Skeletal muscle satellite cell (primary cell): Measurements from ENCODE around the gene FYB1.

Source experiments
- H3K27me3 ChIP-seq: 2 replicates; pipeline ENCODE4 v1.7.0; 2013; ENCODE audit warnings: low read length; ENCODE audit not compliant: control insufficient read depth, insufficient read depth
- H3K36me3 ChIP-seq: 2 replicates; pipeline ENCODE4 v1.7.0; 2013; ENCODE audit warnings: mild to moderate bottlenecking, control low read depth, low read length; ENCODE audit not compliant: insufficient read depth
- H3K4me1 ChIP-seq: 2 replicates; pipeline ENCODE4 v1.7.0; 2013; ENCODE audit warnings: low read length; ENCODE audit not compliant: control insufficient read depth, insufficient read depth
- H3K4me2 ChIP-seq: 2 replicates; pipeline ENCODE4 v1.7.0; 2013; ENCODE audit warnings: mild to moderate bottlenecking, low read length
- H3K4me3 ChIP-seq: 2 replicates; pipeline ENCODE4 v1.7.0; 2013; ENCODE audit warnings: low read length
- H3K9ac ChIP-seq: 2 replicates; pipeline ENCODE4 v1.7.0; 2013; ENCODE audit warnings: mild to moderate bottlenecking, low read depth, low read length, moderate library complexity
- H3K9me3 ChIP-seq: replicated peaks from 2 replicates; pipeline ENCODE4 v1.7.0; 2013; ENCODE audit warnings: mild to moderate bottlenecking, control low read depth, low read length

The FYB1 gene

GRCh38 chr5:39178171-39178570 lies 41.2 kb downstream of the FYB1 start:
- H3K9me3 ChIP-seq: no peaks in the 10 kb centered on the region
- no peak overlapping the region for H3K4me2 ChIP-seq
- H3K36me3 ChIP-seq: no peaks in the 10 kb centered on the region
- no peak overlapping the region for H3K9ac ChIP-seq
- H3K4me1 ChIP-seq: no peaks in the 10 kb centered on the region
- no peak overlapping the region for H3K4me3 ChIP-seq
- no peaks in the 10 kb centered on the region for H3K27me3 ChIP-seq

- Histone ChIP-seq H3K9ac (no peak overlapping the region), H3K4me1 (no peaks in the 10 kb centered on the region), H3K4me2 (no peak overlapping the region), H3K27me3 (no peaks in the 10 kb centered on the region), H3K9me3 (no peaks in the 10 kb centered on the region), H3K4me3 (no peak overlapping the region), H3K36me3 (no peaks in the 10 kb centered on the region)
Observed at GRCh38 chr5:39177631-39177964, 41.8 kb downstream of the FYB1 start.

- Histone ChIP-seq H3K27me3 (no peaks in the 10 kb centered on the region), H3K9me3 (no peaks in the 10 kb centered on the region), H3K4me3 (no peak overlapping the region), H3K4me1 (no peaks in the 10 kb centered on the region), H3K9ac (no peak overlapping the region), H3K36me3 (no peaks in the 10 kb centered on the region), H3K4me2 (no peak overlapping the region)
Observed at GRCh38 chr5:39176759-39177630, 42.4 kb downstream of the FYB1 start.

- H3K4me1 ChIP-seq: peaks cover 3% of the 10 kb centered on the region
- H3K27me3 ChIP-seq: no peaks in the 10 kb centered on the region
- no peak overlapping the region for H3K4me2 ChIP-seq
- no peaks in the 10 kb centered on the region for H3K36me3 ChIP-seq
- no peak overlapping the region for H3K9ac ChIP-seq
- no peak overlapping the region for H3K4me3 ChIP-seq
- no peaks in the 10 kb centered on the region for H3K9me3 ChIP-seq
Observed at GRCh38 chr5:39175273-39175955, 43.9 kb downstream of the FYB1 start.

DNA sequence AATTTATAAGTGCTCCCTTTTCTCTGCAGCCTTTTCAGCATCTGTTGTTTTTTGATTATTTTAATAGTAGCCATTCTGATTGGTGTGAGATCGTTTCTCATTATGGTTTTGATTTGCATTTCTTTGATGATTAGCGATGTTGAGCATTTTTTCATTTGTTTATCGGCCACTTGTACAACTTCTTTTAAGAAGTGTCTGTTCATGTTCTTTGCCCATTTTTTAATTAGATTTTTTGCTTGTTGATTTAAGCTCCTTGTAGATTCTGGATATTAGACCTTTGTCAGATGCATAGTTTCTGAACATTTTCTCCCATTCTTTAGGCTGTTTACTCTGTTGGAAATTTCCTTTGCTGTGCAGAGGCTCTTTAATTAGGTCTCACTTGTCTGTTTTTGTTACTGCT lies 46.3 kb downstream of the FYB1 start:
- Histone ChIP-seq H3K4me3 (no peak overlapping the region), H3K4me2 (no peak overlapping the region), H3K4me1 (peaks cover 10% of the 10 kb centered on the region), H3K9me3 (no peaks in the 10 kb centered on the region), H3K9ac (no peak overlapping the region), H3K36me3 (no peaks in the 10 kb centered on the region), H3K27me3 (no peaks in the 10 kb centered on the region)

GRCh38 chr5:39172593-39172992 lies 46.8 kb downstream of the FYB1 start:
- Histone ChIP-seq H3K4me1 (peaks cover 10% of the 10 kb centered on the region), H3K4me3 (no peak overlapping the region), H3K4me2 (no peak overlapping the region), H3K36me3 (no peaks in the 10 kb centered on the region), H3K27me3 (no peaks in the 10 kb centered on the region), H3K9ac (no peak overlapping the region), H3K9me3 (no peaks in the 10 kb centered on the region)

DNA sequence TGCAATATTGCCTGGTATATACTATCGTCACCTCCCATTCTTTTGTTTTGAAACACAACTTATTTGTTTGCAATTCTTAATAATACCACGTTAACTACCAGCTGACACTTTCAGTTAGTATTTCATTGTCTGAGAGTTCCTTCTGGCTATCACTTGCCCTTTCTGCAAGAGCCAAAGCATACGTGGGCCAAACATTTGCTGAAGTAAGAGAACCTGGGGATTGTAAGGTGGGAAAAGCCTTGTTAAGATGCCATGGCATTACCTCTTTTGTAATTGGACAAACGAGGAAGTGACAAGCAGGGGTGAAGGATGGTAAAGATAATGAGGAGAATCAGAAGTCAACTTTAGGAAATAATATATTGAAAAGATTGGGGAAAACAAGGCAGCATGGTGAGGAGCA lies 47.7 kb downstream of the FYB1 start:
- no peaks in the 10 kb centered on the region for H3K27me3 ChIP-seq
- H3K4me3 ChIP-seq: no peak overlapping the region
- H3K9ac ChIP-seq: no peak overlapping the region
- peaks cover 10% of the 10 kb centered on the region for H3K4me1 ChIP-seq
- no peaks in the 10 kb centered on the region for H3K36me3 ChIP-seq
- H3K9me3 ChIP-seq: no peaks in the 10 kb centered on the region
- no peak overlapping the region for H3K4me2 ChIP-seq

GRCh38 chr5:39169081-39169480 lies 50.3 kb downstream of the FYB1 start:
- no peak overlapping the region for H3K4me2 ChIP-seq
- no peak overlapping the region for H3K9ac ChIP-seq
- H3K4me3 ChIP-seq: no peak overlapping the region
- H3K9me3 ChIP-seq: no peaks in the 10 kb centered on the region
- H3K27me3 ChIP-seq: no peaks in the 10 kb centered on the region
- peaks cover 10% of the 10 kb centered on the region for H3K4me1 ChIP-seq
- no peaks in the 10 kb centered on the region for H3K36me3 ChIP-seq

- Histone ChIP-seq H3K4me3 (no peak overlapping the region), H3K4me1 (peaks cover 10% of the 10 kb centered on the region), H3K9ac (no peak overlapping the region), H3K27me3 (no peaks in the 10 kb centered on the region), H3K9me3 (no peaks in the 10 kb centered on the region), H3K36me3 (no peaks in the 10 kb centered on the region), H3K4me2 (no peak overlapping the region)
Observed at GRCh38 chr5:39167972-39168342, 51.4 kb downstream of the FYB1 start.

- Histone ChIP-seq H3K4me1 (peaks cover 10% of the 10 kb centered on the region), H3K9ac (no peak overlapping the region), H3K27me3 (no peaks in the 10 kb centered on the region), H3K4me3 (no peak overlapping the region), H3K4me2 (no peak overlapping the region), H3K36me3 (no peaks in the 10 kb centered on the region), H3K9me3 (no peaks in the 10 kb centered on the region)
Observed at GRCh38 chr5:39167141-39167971, 52.0 kb downstream of the FYB1 start.

DNA sequence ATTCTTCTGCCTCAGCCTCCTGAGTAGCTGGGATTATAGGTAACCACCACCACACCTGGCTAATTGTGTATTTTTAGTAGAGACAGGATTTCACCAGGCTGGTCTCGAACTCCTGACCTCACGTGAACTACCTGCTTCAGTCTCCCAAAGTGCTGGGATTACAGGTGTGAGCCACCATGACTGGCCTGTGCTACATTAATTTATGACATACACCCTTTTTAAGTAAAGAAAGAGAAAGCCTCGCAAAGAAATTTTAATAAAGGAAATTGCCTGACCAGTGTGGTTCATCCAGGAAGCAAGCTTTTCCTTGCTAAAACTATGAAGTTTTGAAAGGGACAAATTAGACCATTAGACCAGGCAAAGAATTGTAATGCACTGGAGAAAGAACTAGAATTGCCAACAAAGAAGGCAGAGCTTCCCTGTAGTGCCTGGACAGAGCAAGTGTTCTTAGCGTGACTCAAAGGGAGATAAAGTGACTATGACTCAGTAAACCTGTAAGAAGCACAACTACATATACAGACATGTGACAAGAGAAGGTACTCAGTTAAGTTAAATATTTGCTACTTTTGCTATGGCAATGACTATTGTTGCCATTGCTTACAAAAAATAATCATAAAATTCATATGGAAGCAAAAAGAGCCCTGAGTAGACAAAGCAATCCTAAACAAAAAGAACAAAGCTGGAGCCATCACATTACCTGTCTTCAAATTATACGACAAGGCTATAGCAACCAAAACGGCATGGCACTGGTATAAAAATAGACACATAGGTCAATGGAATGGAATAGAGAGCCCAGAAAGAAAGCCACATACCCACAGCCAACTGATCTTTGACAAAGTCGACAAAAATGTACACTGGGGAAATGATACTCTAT lies 54.6 kb downstream of the FYB1 start:
- Histone ChIP-seq H3K4me3 (no peak overlapping the region), H3K4me1 (peaks cover 7% of the 10 kb centered on the region), H3K4me2 (no peak overlapping the region), H3K9ac (no peak overlapping the region), H3K27me3 (no peaks in the 10 kb centered on the region), H3K36me3 (no peaks in the 10 kb centered on the region), H3K9me3 (no peaks in the 10 kb centered on the region)
